HG03039 (cell line): ENCODE measurements around the gene ELL.
"Not testable (repeated sequence)": the region's sequence is repeated elsewhere in the genome, so short reads cannot be mapped to it uniquely, and the experiment has no call there.

Experiments used
- ATAC-seq: cut with Tn5 transposase; IDR thresholded peaks from one replicate; pipeline ENCODE4 v1.9.1; 2021; ENCODE audit warnings: mild to moderate bottlenecking, moderate library complexity; ENCODE audit not compliant: unreplicated experiment

Gene ELL

GRCh38 chr19:18408053-18408476, 113.8 kb downstream of the ELL start:
- no peak for ATAC-seq

- no peak for ATAC-seq
Measured at GRCh38 chr19:18406749-18407148, 115.1 kb downstream of the ELL start.

DNA sequence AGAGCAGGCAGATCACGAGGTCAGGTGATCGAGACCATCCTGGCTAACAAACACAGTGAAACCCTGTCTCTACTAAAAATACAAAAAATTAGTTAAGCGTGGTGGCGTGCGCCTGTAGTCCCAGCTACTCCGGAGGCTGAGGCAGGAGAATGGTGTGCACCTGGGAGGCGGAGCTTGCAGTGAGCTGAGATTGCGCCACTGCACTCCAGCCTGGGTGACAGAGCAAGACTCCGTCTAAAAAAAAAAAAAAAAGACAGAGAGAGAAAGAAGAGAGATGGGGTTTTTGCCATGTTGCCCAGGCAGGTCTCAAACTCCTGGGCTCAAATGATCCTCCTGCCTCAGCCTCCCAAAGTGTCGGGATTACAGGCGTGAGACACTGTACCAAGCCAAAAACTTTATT, 116.1 kb downstream of the ELL start:
- ATAC-seq: not testable (repeated sequence)

DNA sequence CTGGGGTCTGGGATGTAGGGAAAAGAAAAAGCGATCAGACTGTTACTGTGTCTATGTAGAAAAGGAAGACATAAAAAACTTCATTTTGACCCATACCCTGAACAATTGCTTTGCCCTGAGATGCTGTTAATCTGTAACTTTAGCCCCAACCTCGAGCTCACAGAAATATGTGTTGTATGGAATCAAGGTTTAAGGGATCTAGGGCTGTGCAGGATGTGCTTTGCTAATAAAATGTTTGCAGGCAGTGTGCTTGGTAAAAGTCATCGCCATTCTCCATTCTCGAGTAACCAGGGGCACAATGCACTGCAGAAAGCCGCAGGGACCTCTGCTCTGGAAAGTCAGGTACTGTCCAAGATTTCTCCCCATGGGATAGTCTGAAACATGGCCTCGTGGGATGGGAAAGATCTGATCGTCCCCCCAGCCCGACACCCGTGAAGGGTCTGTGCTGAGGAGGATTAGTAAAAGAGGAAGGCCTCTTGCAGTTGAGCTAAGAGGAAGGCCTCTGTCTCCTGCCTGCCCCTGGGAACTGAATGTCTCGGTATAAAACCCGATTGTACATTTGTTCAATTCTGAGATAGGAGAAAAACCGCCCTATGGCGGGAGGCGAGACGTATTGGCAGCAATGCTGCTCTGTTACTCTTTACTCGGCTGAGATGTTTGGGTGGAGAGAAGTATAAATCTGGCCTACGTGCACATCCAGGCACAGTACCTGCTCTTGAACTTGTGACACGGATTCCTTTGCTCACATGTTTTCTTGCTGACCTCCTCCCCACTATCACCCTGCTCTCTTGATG, 119.2 kb downstream of the ELL start:
- ATAC-seq: not testable (repeated sequence)

DNA sequence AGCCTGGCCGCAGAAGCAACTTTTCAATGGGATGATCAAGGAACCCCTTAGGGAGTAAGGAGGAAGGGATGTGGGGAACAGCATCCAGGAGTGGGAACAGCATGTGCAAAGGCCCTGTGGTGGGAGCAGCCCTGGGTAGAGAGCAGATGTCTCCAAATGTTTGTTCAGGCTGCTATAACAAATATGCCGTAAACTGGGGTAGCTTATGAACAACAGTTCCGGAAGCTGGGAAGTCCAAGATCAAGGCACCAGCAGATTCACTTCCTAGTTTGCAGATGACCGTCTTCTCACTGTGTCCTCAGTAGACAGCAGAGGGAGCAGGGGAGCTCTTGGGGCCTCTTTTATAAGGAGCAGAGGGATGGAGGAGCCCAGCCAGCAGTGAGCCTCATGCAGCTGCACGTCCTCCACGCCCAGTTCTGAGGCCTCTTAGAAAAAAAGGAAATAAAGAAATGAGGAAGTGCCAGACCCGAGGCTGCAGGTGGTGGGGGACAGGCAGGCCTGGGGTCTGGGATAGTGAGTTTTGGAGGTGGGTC, 120.2 kb downstream of the ELL start:
- no peak for ATAC-seq

DNA sequence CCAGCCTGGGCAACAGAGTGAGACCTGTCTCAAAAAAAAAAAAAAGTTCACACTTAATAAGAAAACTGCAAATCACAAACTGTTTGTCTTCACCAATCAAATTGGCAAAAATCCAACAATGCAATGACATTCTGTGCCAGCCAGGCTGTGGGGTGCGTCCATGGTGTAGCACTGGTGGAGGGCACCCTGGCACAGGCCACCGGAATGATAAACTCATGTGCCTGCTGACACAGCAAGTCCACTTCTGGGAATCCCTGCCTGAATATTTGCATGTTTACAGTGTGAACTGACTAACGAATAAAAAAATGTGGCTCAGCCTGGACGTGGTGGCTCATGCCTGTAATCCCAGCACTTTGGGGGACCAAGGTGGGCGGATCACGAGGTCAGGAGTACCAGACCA, 122.9 kb downstream of the ELL start:
- ATAC-seq: no peak

GRCh38 chr19:18397242-18398202, 124.3 kb downstream of the ELL start, which contains the start of gene LRRC25:
Gene LRRC25 (minus strand): TSS chr19:18397622. CDS start chr19:18396963, 659 bp downstream.
- no peak for ATAC-seq

DNA sequence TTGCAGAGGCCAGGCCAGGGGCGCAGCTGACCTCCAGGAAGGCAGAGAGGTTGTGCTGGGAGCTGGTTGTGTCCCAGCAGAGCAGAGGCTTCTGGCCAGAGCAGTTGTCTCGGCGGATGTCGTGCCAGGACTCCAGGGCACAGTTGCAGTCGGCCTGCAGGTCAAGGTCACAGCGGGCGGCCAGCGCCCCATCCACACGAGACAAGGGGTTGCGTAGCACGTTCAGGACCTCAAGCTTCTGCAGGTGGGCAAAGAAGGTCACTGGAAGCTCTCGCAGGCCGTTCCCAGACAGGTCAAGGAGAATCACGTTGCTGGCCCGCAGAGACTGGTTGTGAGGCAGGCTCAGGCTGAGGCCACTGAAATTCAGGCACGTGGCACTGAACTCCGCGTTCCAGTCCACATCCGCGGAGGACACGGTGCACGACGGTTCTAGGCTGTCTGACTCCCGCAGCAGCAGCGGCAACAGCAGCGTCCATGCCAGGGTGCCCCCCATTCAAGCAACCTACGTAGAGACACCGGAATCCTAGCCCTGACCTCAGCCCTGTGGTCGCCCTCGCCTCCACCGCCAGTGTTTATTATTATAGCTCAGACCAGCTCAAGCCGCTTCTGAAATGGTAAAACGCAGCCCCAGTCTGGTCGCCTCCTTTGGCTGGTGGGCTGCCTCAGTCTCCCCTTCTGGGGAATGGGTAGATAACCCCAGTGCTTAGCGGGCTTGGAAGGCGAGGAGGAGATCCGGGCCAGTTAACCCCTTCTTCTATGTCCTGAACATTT, 125.2 kb downstream of the ELL start:
- ATAC-seq: no peak

GRCh38 chr19:18393836-18394235, 128.0 kb downstream of the ELL start:
- no peak for ATAC-seq

DNA sequence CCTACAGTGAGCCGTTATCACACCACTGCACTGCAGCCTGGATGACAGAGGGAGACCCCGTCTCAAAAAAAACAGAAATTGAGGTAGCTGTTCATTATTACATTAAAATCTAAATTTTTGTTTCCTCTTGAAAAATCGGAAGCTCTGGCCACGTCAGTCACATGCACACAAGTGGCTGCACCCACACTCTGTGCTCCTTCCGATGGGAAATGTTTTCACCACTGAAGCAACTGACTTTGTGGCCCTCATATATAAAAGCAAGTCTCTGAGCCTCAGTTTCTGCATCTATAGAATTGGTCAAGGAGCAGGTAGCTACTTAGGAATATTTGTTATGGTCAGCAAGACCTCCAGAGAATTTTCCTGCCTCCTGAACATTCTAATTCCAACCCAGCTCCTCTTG, 128.9 kb downstream of the ELL start:
- no peak for ATAC-seq
